HEK293T (cell line): ENCODE data around the gene DONSON.
"Not testable (repeated sequence)": the region's sequence is repeated elsewhere in the genome, so short reads cannot be mapped to it uniquely, and the experiment has no call there.

ENCODE experiments used
- CTCF ChIA-PET: fragments of 350-600 bp; formaldehyde crosslinking; extraction: SDS; loops from one replicate; lab custom pipeline; 2021; ENCODE audit warnings: antibody characterized with exemption, inconsistent platforms; lab: Yijun Ruan, JAX
- POLR2A ChIA-PET: fragments of 350-600 bp; formaldehyde crosslinking; extraction: SDS; loops from one replicate; lab custom pipeline; 2020; ENCODE audit warnings: antibody characterized with exemption, inconsistent platforms; lab: Yijun Ruan, JAX
- DNase-seq: peaks from one replicate; pipeline ENCODE4 v3.0.0; 2012; ENCODE audit warnings: mixed read lengths; ENCODE audit errors: extremely low spot score
- ARNT ChIP-seq: fragments of 450-650 bp; IDR thresholded peaks from 2 replicates; pipeline ENCODE4 v1.6.1; 2017; ENCODE audit warnings: mild to moderate bottlenecking
- BHLHE40 ChIP-seq: fragments of 450-650 bp; IDR thresholded peaks from 2 replicates; pipeline ENCODE4 v1.6.1; 2016; ENCODE audit warnings: mild to moderate bottlenecking, moderate library complexity, borderline replicate concordance
- CTBP1 ChIP-seq: fragments of 450-650 bp; IDR thresholded peaks from 2 replicates; pipeline ENCODE4 v1.6.1; 2016; ENCODE audit warnings: borderline replicate concordance
- ELF4 ChIP-seq: fragments of 450-650 bp; IDR thresholded peaks from 2 replicates; pipeline ENCODE4 v1.6.1; 2017; ENCODE audit warnings: antibody characterized with exemption
- FOXA1 ChIP-seq: fragments of 450-650 bp; IDR thresholded peaks from 2 replicates; pipeline ENCODE4 v1.6.1; 2016; ENCODE audit warnings: mild to moderate bottlenecking
- FOXK2 ChIP-seq: fragments of 450-650 bp; IDR thresholded peaks from 2 replicates; pipeline ENCODE4 v1.6.1; 2016; ENCODE audit warnings: mild to moderate bottlenecking
- FOXM1 ChIP-seq: fragments of 450-650 bp; IDR thresholded peaks from 2 replicates; pipeline ENCODE4 v1.6.1; 2017; ENCODE audit warnings: mild to moderate bottlenecking, borderline replicate concordance
- HDGF ChIP-seq: fragments of 450-650 bp; IDR thresholded peaks from 2 replicates; pipeline ENCODE4 v1.6.1; 2017; ENCODE audit warnings: antibody characterized with exemption, borderline replicate concordance
- L3MBTL2 ChIP-seq: fragments of 450-650 bp; conservative IDR thresholded peaks from 2 replicates; pipeline ENCODE4 v1.6.1; 2016; ENCODE audit warnings: mild to moderate bottlenecking
- LEF1 ChIP-seq: fragments of 450-650 bp; IDR thresholded peaks from 2 replicates; pipeline ENCODE4 v1.6.1; 2017; ENCODE audit warnings: mild to moderate bottlenecking, borderline replicate concordance
- NFRKB ChIP-seq: fragments of 450-650 bp; IDR thresholded peaks from 2 replicates; pipeline ENCODE4 v1.6.1; 2016; ENCODE audit warnings: mild to moderate bottlenecking, moderate library complexity
- PKNOX1 ChIP-seq: fragments of 450-650 bp; IDR thresholded peaks from 2 replicates; pipeline ENCODE4 v1.6.1; 2016
- SP1 ChIP-seq: fragments of 450-650 bp; IDR thresholded peaks from 2 replicates; pipeline ENCODE4 v1.6.1; 2017
- SUZ12 ChIP-seq: fragments of 450-650 bp; IDR thresholded peaks from 2 replicates; pipeline ENCODE4 v1.6.1; 2016; ENCODE audit warnings: mild to moderate bottlenecking
- TARDBP ChIP-seq: fragments of 450-650 bp; IDR thresholded peaks from 2 replicates; pipeline ENCODE4 v1.6.1; 2016
- ZNF384 ChIP-seq: fragments of 450-650 bp; IDR thresholded peaks from 2 replicates; pipeline ENCODE4 v1.6.1; 2016

Gene DONSON

GRCh38 chr21:33584455-33584854, 4.0 kb downstream of the DONSON start:
- ChIA-PET CTCF (no interaction called here), POLR2A (interaction anchor here (2.9 kb wide), 1 partner anchor 10 kb away, joined by 7 read pairs; no protein-coding TSS in a partner anchor)
- no peak for DNase-seq
- TF ChIP-seq ARNT (no peak), SUZ12 (no peak), HDGF (no peak), NFRKB (no peak), FOXK2 (no peak), CTBP1 (no peak), LEF1 (no peak), ZNF384 (no peak), FOXM1 (no peak), FOXA1 (no peak), PKNOX1 (no peak), TARDBP (no peak), ELF4 (no peak), L3MBTL2 (no peak), SP1 (no peak), BHLHE40 (no peak)

- TF ChIP-seq LEF1 (no peak), SP1 (no peak), ARNT (no peak), FOXM1 (no peak), L3MBTL2 (no peak), BHLHE40 (no peak), CTBP1 (no peak), FOXA1 (no peak), HDGF (no peak), PKNOX1 (no peak), NFRKB (no peak), SUZ12 (no peak), ZNF384 (no peak)
- DNase-seq: no peak
- CTCF ChIA-PET: interaction anchor here (0.6 kb wide), 2 partner anchors 242 to 1115 kb away, joined by 4 to 7 read pairs; no protein-coding TSS in a partner anchor
- POLR2A ChIA-PET: interaction anchor here (1.7 kb wide), 1 partner anchor 10 kb away, joined by 6 read pairs; the partner anchor contains the start of gene DONSON
Measured at GRCh38 chr21:33578959-33579542, 9.4 kb downstream of the DONSON start.

GRCh38 chr21:33578214-33578613, 10.3 kb downstream of the DONSON start:
- TF ChIP-seq FOXM1 (no peak), CTBP1 (no peak), ARNT (no peak), L3MBTL2 (no peak), FOXK2 (no peak), ELF4 (no peak), PKNOX1 (no peak), LEF1 (no peak), SUZ12 (no peak), TARDBP (no peak)
- no peak for DNase-seq
- ChIA-PET CTCF (no interaction called here), POLR2A (interaction anchor here (1.7 kb wide), 1 partner anchor 11 kb away, joined by 6 read pairs; the partner anchor contains the start of gene DONSON)

- POLR2A ChIA-PET, DNase-seq, CTCF ChIA-PET: not testable (repeated sequence)
Measured at GRCh38 chr21:33576741-33577141, 11.7 kb downstream of the DONSON start.

GRCh38 chr21:33572350-33572749, 16.1 kb downstream of the DONSON start:
- TF ChIP-seq ZNF384 (no peak), PKNOX1 (no peak), SUZ12 (no peak), ELF4 (no peak), BHLHE40 (no peak)
- ChIA-PET POLR2A (no interaction called here), CTCF (interaction anchor here (2.0 kb wide), 1 partner anchor 33 kb away, joined by 5 read pairs; no protein-coding TSS in a partner anchor)
- DNase-seq: no peak

- ChIA-PET CTCF (no interaction called here), POLR2A (no interaction called here)
- TF ChIP-seq LEF1: no peak
- TF ChIP-seq PKNOX1: no peak
- TF ChIP-seq SUZ12: no peak
- no peak for TF ChIP-seq TARDBP
- no peak for TF ChIP-seq FOXK2
- no peak for TF ChIP-seq SP1
- DNase-seq: no peak
Measured at GRCh38 chr21:33569991-33570390, 18.5 kb downstream of the DONSON start.
